Body of pancreas (tissue), 4 donors: ENCODE measurements around the gene PRR5L.

Experiments
- CTCF ChIP-seq, 7 experiments: fragments of 450-650 bp in 4 of 7; fragments of 200-600 bp in 3 of 7; sonication (generic) in 3 of 7; IDR thresholded peaks; one replicate each; pipeline ENCODE4 v1.5.1; 2016 to 2019; ENCODE audit warnings: antibody characterized with exemption in 7 of 7
- POLR2A ChIP-seq, 3 donors: fragments of 450-650 bp; IDR thresholded peaks; one replicate each; pipeline ENCODE4 v1.6.1; 2016; ENCODE audit warnings: antibody characterized with exemption in 3 of 3, mild to moderate bottlenecking in 2 of 3

DNA sequence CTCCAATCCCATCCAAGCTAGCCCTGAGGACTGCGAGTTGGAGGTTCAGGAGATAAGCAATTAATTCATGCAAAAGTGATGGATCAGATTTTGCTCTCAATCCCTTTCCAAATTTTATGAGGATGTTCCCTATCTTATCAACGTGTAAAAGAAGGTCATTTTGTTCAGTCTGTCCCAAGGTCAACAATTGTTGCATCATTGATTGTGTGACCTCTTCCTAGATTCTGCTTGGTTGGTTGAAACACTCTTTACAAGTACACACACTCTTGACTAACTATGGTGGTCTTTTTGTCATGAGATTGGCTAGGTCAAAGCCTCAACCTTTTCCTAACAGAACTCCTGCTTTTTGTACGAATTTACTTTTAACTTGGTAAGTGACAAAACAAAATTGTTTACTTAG, 48.6 kb upstream of the PRR5L start:
- TF ChIP-seq CTCF (IDR thresholded peaks at IDR 0.05) (no peak), POLR2A (IDR thresholded peaks at IDR 0.05) (no peak)
